ENCODE results near the gene SCARB1.

- TF ChIP-seq POLR2A (IDR thresholded peaks at IDR 0.05) (no peak), CTCF (IDR thresholded peaks at IDR 0.05) (no peak)
Measured at GRCh38 chr12:124753228-124753591, 110.5 kb downstream of the SCARB1 start.
